GM19468 (cell line): ENCODE measurements around the gene FAM76A.
A peak's percentile ranks its signal among the peaks of the same experiment; 100 is the strongest.

Experiments
- ATAC-seq: cut with Tn5 transposase; IDR thresholded peaks from one replicate; pipeline ENCODE4 v1.9.1; 2021; ENCODE audit warnings: mild to moderate bottlenecking, moderate library complexity, moderate number of reproducible peaks; ENCODE audit not compliant: unreplicated experiment; ENCODE audit errors: extremely low read depth

Gene FAM76A

GRCh38 chr1:27719286-27720251 is 6.2 kb upstream of the FAM76A start:
- no peak for ATAC-seq

- no peak for ATAC-seq
Measured at GRCh38 chr1:27724961-27725373, 794 bp upstream of the FAM76A start.

GRCh38 chr1:27726173-27727044 is 648 bp downstream of the FAM76A start:
- ATAC-seq: peak; percentile 5

- ATAC-seq: no peak
Measured at GRCh38 chr1:27727126-27727525, 1.4 kb downstream of the FAM76A start.

GRCh38 chr1:27736252-27736651 is 10.5 kb downstream of the FAM76A start:
- ATAC-seq: no peak

- ATAC-seq: no peak
Measured at GRCh38 chr1:27741121-27741520, 15.4 kb downstream of the FAM76A start.

- no peak for ATAC-seq
Measured at GRCh38 chr1:27744556-27744955, 18.8 kb downstream of the FAM76A start.

- no peak for ATAC-seq
Measured at GRCh38 chr1:27745466-27745865, 19.7 kb downstream of the FAM76A start.

- ATAC-seq: no peak
Measured at GRCh38 chr1:27752360-27752759, 26.6 kb downstream of the FAM76A start.

- ATAC-seq: no peak
Measured at GRCh38 chr1:27755286-27755685, 29.5 kb downstream of the FAM76A start.

GRCh38 chr1:27755865-27756264 is 30.1 kb downstream of the FAM76A start:
- no peak for ATAC-seq

- no peak for ATAC-seq
Measured at GRCh38 chr1:27759236-27759635, 33.5 kb downstream of the FAM76A start.

GRCh38 chr1:27760426-27760825 is 34.7 kb downstream of the FAM76A start:
- no peak for ATAC-seq

- no peak for ATAC-seq
Measured at GRCh38 chr1:27762033-27762432, 36.3 kb downstream of the FAM76A start.

GRCh38 chr1:27763358-27763757 is 37.6 kb downstream of the FAM76A start:
- no peak for ATAC-seq

GRCh38 chr1:27770293-27770830 is 44.6 kb downstream of the FAM76A start:
- ATAC-seq: no peak

GRCh38 chr1:27772036-27772931 is 46.5 kb downstream of the FAM76A start:
- ATAC-seq: no peak

- ATAC-seq: peak; percentile 59
Measured at GRCh38 chr1:27772932-27773825, 47.4 kb downstream of the FAM76A start, which contains the start of gene STX12. Gene STX12, plus strand, starts transcription at chr1:27773219. Its CDS starts 89 bp downstream, at chr1:27773308.
